GM11168 (cell line): ENCODE measurements around the gene APEX1.

Experiments
- in situ Hi-C: fragments of 300-500 bp; cut with MboI; formaldehyde crosslinking; loops from one replicate; pipeline ENCODE4 v1.12.0; 2022; ENCODE audit warnings: low sequenced_read_pairs; ENCODE audit not compliant: unreplicated experiment

The APEX1 gene

GRCh38 chr14:20469890-20470602 is 15.0 kb downstream of the APEX1 start:
- in situ Hi-C loops, result no loop called here

GRCh38 chr14:20470603-20470901 is 15.5 kb downstream of the APEX1 start:
- in situ Hi-C loops, result no loop called here

DNA sequence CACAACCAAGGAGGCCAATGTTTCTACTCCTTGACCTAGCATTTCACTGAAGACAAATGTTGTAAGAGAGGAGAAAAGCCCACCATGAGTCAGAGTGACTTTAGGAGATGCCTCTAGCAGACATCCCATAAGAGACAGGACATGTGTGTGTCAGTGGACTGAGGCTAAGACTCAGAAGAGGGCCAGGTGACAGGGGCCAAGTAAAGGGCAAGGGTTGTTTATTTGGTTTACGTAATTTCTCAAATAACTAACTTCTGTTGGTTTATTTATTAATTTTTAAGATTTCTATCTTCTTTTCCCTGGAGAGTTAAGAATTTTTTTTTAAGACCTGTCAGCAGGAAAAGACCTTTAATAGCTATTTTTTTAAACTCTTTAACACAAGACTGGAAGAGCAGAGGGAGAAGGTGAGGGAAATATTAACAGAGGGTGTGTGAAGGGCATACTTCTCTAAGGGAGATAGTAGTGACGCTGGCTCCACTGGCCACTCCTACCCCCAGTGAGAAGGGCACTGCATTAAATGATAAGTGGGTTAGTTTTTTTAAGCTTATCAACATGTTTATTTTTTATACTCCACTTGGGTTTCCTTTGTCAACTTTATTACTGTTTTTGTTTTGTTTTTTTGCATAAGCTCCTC is 17.6 kb downstream of the APEX1 start:
- in situ Hi-C loops, result no loop called here

GRCh38 chr14:20476776-20477175 is 21.8 kb downstream of the APEX1 start:
- in situ Hi-C loops, result no loop called here

- in situ Hi-C loops, result no loop called here
These were observed 22.3 kb downstream of the APEX1 start for GRCh38 chr14:20477211-20477876.

DNA sequence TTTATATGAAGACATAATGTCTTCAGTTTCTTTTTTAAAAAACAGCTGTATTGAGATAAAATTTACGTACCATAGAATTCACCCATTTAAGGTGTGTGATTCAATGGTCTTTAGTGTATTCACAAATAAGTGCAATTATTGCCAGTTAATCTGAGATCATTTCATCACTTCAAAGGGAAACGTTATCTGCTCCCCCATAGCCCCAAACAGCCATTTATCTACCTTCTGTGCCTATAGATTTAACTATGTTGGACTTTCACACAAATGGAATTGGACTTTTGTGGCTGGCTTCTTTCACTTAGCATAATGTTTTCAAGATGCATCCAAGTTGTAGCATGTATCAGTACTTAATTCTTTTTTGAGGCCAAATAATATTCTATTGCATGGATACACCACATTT is 23.9 kb downstream of the APEX1 start:
- in situ Hi-C loops, result no loop called here

- in situ Hi-C loops, result loop anchor here (5.0 kb wide), 1 partner anchor 110 kb away; the partner anchor contains the start of gene RNASE12
These were observed 27.4 kb downstream of the APEX1 start for GRCh38 chr14:20482382-20482781.

DNA sequence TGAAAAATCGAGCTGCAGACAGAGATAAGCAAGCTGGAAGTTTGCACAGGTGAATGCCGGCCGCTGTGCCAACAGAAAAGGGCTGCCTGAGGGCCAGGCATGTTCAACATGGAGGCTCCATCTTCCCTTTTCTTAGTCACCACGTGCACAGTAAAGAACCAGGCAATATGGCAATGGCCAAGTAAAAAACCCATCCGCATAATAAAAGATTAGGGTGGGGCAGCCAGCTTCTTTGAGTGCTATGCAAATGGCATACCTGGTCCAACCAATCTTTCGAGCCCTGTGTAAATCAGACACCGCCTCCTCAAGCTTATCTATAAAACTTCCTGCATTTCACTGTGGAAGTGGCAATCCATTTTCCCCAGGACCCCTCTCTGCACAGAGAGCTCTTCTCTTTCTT is 30.9 kb downstream of the APEX1 start:
- in situ Hi-C loops, result no loop called here

DNA sequence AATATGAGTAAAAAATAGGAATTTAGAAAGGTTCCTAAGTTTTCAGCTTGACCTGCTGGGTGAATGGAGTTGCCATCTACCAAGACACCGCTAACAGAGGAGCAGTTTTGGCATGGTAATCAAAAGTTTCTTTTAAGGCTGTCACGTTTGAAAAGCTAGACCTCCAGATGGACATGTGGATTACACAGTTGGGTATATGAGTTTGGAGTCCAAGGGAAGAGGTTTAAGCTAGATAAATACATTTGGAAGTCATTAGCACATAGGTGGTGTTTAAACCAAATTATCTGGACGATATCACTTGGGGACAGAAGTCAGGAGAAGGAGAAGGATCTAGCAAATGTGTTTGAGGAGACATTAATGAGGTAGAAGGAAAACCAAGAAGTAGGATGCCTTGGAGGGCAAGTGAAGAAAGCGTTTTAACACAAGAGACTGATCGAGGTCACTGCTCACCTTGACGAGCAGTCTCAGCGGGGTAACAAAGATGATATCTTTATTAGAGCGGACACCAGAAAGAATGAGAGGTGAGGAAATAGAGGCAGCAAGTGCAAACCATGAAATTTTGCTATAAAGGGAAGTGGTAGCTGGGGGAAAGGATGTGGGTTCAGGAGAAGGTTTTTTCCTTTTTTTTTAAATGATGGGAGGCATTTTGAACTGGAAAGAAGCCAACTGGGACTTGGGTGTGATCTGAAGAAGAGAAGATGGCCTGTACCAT is 31.8 kb downstream of the APEX1 start:
- in situ Hi-C loops, result no loop called here

GRCh38 chr14:20487396-20487725 is 32.3 kb downstream of the APEX1 start:
- in situ Hi-C loops, result no loop called here

GRCh38 chr14:20489093-20489994 is 34.3 kb downstream of the APEX1 start:
- in situ Hi-C loops, result no loop called here

- in situ Hi-C loops, result no loop called here
These were observed 35.5 kb downstream of the APEX1 start for GRCh38 chr14:20490563-20490962.

GRCh38 chr14:20492486-20492885 is 37.5 kb downstream of the APEX1 start:
- in situ Hi-C loops, result no loop called here

DNA sequence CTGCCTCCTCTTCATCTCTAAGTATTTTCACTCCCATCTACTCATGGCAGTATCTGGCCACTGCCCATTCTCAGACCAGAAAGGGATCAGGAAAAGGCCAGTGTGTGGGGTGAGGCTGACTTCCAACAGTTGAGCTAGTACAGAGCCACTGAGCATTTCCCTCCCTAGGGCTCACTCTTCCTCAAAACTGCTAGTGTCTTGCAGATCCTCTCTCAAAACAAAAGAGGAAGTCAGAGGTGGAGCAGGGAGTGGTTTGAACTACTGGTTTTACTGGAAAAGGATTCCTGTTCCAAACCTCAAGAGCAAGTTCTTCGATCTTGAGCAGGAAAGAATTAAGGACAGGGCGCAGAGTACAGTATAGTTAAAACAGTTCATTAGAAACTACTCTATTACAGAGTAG is 38.6 kb downstream of the APEX1 start:
- in situ Hi-C loops, result no loop called here

GRCh38 chr14:20494935-20495766 is 40.1 kb downstream of the APEX1 start:
- in situ Hi-C loops, result no loop called here

DNA sequence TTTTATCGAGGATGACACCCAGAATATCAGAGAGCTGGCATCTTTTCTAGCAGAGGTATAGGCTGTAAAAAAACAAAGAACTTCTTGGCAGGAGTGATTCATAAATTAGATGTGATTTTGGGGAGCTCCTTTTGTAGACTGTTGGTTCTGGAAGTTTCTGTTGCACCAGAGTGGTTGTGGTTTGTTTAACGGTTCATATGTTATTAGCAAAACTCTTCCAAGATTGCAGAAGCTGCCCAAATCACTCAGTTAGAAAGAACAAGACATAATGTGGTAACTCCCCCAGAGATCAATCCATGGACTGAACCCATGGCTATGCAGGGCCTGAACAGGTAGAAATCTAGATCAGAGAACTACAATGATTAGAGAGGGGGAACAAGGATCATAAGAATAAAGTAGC is 43.6 kb downstream of the APEX1 start:
- in situ Hi-C loops, result no loop called here

GRCh38 chr14:20499108-20499507 is 44.1 kb downstream of the APEX1 start:
- in situ Hi-C loops, result no loop called here

GRCh38 chr14:20499881-20500280 is 44.9 kb downstream of the APEX1 start:
- in situ Hi-C loops, result no loop called here

GRCh38 chr14:20501346-20501745 is 46.3 kb downstream of the APEX1 start:
- in situ Hi-C loops, result no loop called here
